A549 (cell line): Measurements from ENCODE around the gene FBXO31.

Experiments used
- CBX8 ChIP-seq: fragments of 200-600 bp; sonication (generic); IDR thresholded peaks from 2 replicates; pipeline ENCODE4 v1.6.1; 2016
- CEBPB ChIP-seq, 2 experiments: fragments of >200 bp in 1 of 2; sonication (Bioruptor Twin) in 1 of 2; formaldehyde crosslinking in 1 of 2; IDR thresholded peaks; 2 replicates each; pipeline ENCODE4 v1.6.1; 2012 to 2016
- CHD2 ChIP-seq: fragments of 150-350 bp; IDR thresholded peaks from 2 replicates; pipeline ENCODE4 v1.6.1; 2014; ENCODE audit warnings: low read length; ENCODE audit not compliant: partially characterized antibody
- CTCF ChIP-seq: fragments of >200 bp; sonication (Bioruptor Twin); formaldehyde crosslinking; IDR thresholded peaks from 3 replicates; pipeline ENCODE4 v1.5.1; 2016
- EP300 ChIP-seq, 2 experiments: fragments of >200 bp; sonication (Bioruptor Twin); formaldehyde crosslinking; IDR thresholded peaks; 2 replicates in 1 of 2; 3 replicates in 1 of 2; pipeline ENCODE4 v1.6.1; 2016 to 2017
- JUNB ChIP-seq: fragments of >200 bp; sonication (Bioruptor Twin); formaldehyde crosslinking; IDR thresholded peaks from 2 replicates; pipeline ENCODE4 v1.6.1; 2016
- KDM1A ChIP-seq: fragments of 200-600 bp; sonication (generic); IDR thresholded peaks from 2 replicates; pipeline ENCODE4 v1.6.1; 2016; ENCODE audit warnings: low read depth, mild to moderate bottlenecking
- MAX ChIP-seq: IDR thresholded peaks from 2 replicates; pipeline ENCODE4 v1.6.1; 2012
- MYC ChIP-seq: IDR thresholded peaks from 2 replicates; pipeline ENCODE4 v1.6.1; 2012; ENCODE audit warnings: mild to moderate bottlenecking, inconsistent platforms, low read length, improper control_type of control experiment, borderline replicate concordance
- POLR2A ChIP-seq: IDR thresholded peaks from 2 replicates; pipeline ENCODE4 v1.6.1; 2012; ENCODE audit warnings: mild to moderate bottlenecking, low read length
- RNF2 ChIP-seq: fragments of 200-600 bp; sonication (generic); IDR thresholded peaks from 2 replicates; pipeline ENCODE4 v1.6.1; 2016; ENCODE audit warnings: low read depth, mild to moderate bottlenecking, antibody characterized with exemption, moderate library complexity, borderline replicate concordance
- SMC3 ChIP-seq: fragments of >200 bp; sonication (Bioruptor Twin); formaldehyde crosslinking; IDR thresholded peaks from 3 replicates; pipeline ENCODE4 v1.6.1; 2018; ENCODE audit warnings: inconsistent platforms
- USF2 ChIP-seq: fragments of 450-650 bp; IDR thresholded peaks from 2 replicates; pipeline ENCODE4 v1.6.1; 2014; ENCODE audit warnings: antibody characterized with exemption

- TF ChIP-seq POLR2A (no peak), CTCF (no peak), KDM1A (no peak), MAX (no peak), CHD2 (no peak), EP300 (IDR thresholded peaks at IDR 0.05) (no peak), JUNB (no peak), CBX8 (no peak), USF2 (no peak), MYC (no peak), RNF2 (no peak), SMC3 (no peak), CEBPB (IDR thresholded peaks at IDR 0.05) (no peak)
Observed at GRCh38 chr16:87414251-87414680, 30.7 kb upstream of the FBXO31 start.
